HCT116 (cell line): ENCODE measurements around the gene NLRP12. TPM values are rescaled to one million over a fixed set of nuclear protein-coding genes. Genes with fewer than 3 reads are reported as not detected.

ENCODE experiments used
- ATAC-seq: fragments of 200-7000 bp; cut with Tn5 transposase; 2 replicates; pipeline ENCODE4 v1.9.1; 2020; ENCODE audit warnings: mild to moderate bottlenecking, moderate library complexity
- BruUV-seq: library from RNA; stranded (reverse); fragments of 400-500 nt; replicated peaks from 2 replicates; lab custom pipeline; 2021; lab: Mats Ljungman, UMichigan
- CTCF ChIA-PET: fragments of 300-600 bp; sonication (Branson Sonifier 250); formaldehyde crosslinking; loops from one replicate; lab custom pipeline; 2021; ENCODE audit warnings: antibody characterized with exemption; lab: Charles Lee
- POLR2A ChIA-PET: fragments of 300-600, 350-600 bp; sonication (Branson Sonifier 250); formaldehyde crosslinking; loops from one replicate; lab custom pipeline; 2021; ENCODE audit warnings: antibody characterized with exemption; lab: Charles Lee
- RAD21 ChIA-PET, 2 experiments: fragments of 300-600 bp; sonication (Branson Sonifier 250); formaldehyde crosslinking; loops; one replicate each; lab custom pipeline; 2023; ENCODE audit warnings: low total read pairs in 2 of 2; ENCODE audit not compliant: uncharacterized antibody in 2 of 2, unreplicated experiment in 2 of 2, low non-redundant PET in 1 of 2; lab: Charles Lee
- DNase-seq: peaks from one replicate; pipeline ENCODE4 v3.0.0-alpha.2; 2010; ENCODE audit warnings: low read depth, low spot score
- H2AFZ ChIP-seq: fragments of 200-600 bp; shearing (Covaris generic), sonication (generic); 2 replicates; pipeline ENCODE4 v1.6.1; 2017; ENCODE audit warnings: low read depth, mixed run types, mixed read lengths, antibody characterized with exemption, low read length; ENCODE audit not compliant: poor library complexity, severe bottlenecking
- H3K27ac ChIP-seq: 2 replicates; pipeline ENCODE4 v1.5.1; 2012; ENCODE audit warnings: low read depth, low read length
- H3K27me3 ChIP-seq: fragments of 200-600 bp; sonication (generic); 2 replicates; pipeline ENCODE4 v1.6.1; 2016; ENCODE audit warnings: mixed run types, low read length, mixed read lengths; ENCODE audit not compliant: insufficient read depth
- H3K36me3 ChIP-seq, 2 experiments: fragments of 200-500 bp in 1 of 2; fragments of 200-600 bp in 1 of 2; sonication (Bioruptor generic) in 1 of 2; sonication (generic) in 1 of 2; 2 replicates each; pipeline versions ENCODE4 v1.5.1 to v1.6.1; 2014 to 2016; ENCODE audit warnings: low read length in 2 of 2, inconsistent platforms in 1 of 2, mixed read lengths in 1 of 2, mixed run types in 1 of 2; ENCODE audit not compliant: insufficient read depth in 2 of 2, control insufficient read depth in 1 of 2
- H3K4me1 ChIP-seq, 2 experiments: fragments of 200-600 bp in 1 of 2; sonication (generic) in 1 of 2; 2 replicates each; pipeline versions ENCODE4 v1.5.1 to v1.6.1; 2012 to 2017; ENCODE audit warnings: low read length in 2 of 2, inconsistent platforms in 1 of 2, mild to moderate bottlenecking in 1 of 2, mixed read lengths in 1 of 2, mixed run types in 1 of 2, moderate library complexity in 1 of 2; ENCODE audit not compliant: insufficient read depth in 2 of 2, control insufficient read depth in 1 of 2
- H3K4me2 ChIP-seq: fragments of 200-600 bp; sonication (generic); 2 replicates; pipeline ENCODE4 v1.6.1; 2017; ENCODE audit warnings: mixed run types, low read length, mixed read lengths
- H3K4me3 ChIP-seq, 2 experiments: fragments of 200-600 bp in 1 of 2; sonication (generic) in 1 of 2; replicated peaks in 1 of 2; 2 replicates each; pipeline ENCODE4 v1.5.1; 2011 to 2016; ENCODE audit warnings: low read length in 2 of 2, control low read depth in 1 of 2, low read depth in 1 of 2, mild to moderate bottlenecking in 1 of 2, mixed read lengths in 1 of 2, mixed run types in 1 of 2
- H3K79me2 ChIP-seq: fragments of 200-600 bp; sonication (generic); 2 replicates; pipeline ENCODE4 v1.6.1; 2017; ENCODE audit warnings: mild to moderate bottlenecking, mixed run types, low read length, moderate library complexity, mixed read lengths; ENCODE audit not compliant: insufficient read depth
- H3K9ac ChIP-seq: fragments of 200-600 bp; sonication (generic); 2 replicates; pipeline ENCODE4 v1.6.1; 2016; ENCODE audit warnings: low read length, mixed read lengths
- H3K9me2 ChIP-seq: fragments of 200-600 bp; sonication (generic), shearing (Covaris generic); 2 replicates; pipeline ENCODE4 v1.6.1; 2017; ENCODE audit warnings: mixed run types, mild to moderate bottlenecking, moderate library complexity; ENCODE audit not compliant: insufficient read depth
- H3K9me3 ChIP-seq, 2 experiments: fragments of 200-500 bp in 1 of 2; fragments of 200-600 bp in 1 of 2; sonication (Bioruptor generic) in 1 of 2; sonication (generic) in 1 of 2; 2 replicates each; pipeline ENCODE4 v1.6.1; 2014 to 2017; ENCODE audit warnings: low read length in 2 of 2, mixed read lengths in 2 of 2, inconsistent platforms in 1 of 2, low read depth in 1 of 2, mild to moderate bottlenecking in 1 of 2, mixed run types in 1 of 2, moderate library complexity in 1 of 2; ENCODE audit not compliant: control insufficient read depth in 1 of 2, insufficient read depth in 1 of 2
- H4K20me1 ChIP-seq: fragments of 200-600 bp; sonication (generic), shearing (Covaris generic); 2 replicates; pipeline ENCODE4 v1.6.1; 2017; ENCODE audit warnings: mixed run types, mild to moderate bottlenecking, moderate library complexity; ENCODE audit not compliant: insufficient read depth
- ATF3 ChIP-seq: IDR thresholded peaks from 2 replicates; pipeline ENCODE4 v1.6.1; 2012
- CBX3 ChIP-seq: IDR thresholded peaks from 2 replicates; pipeline ENCODE4 v1.6.1; 2012; ENCODE audit warnings: low read depth
- CEBPB ChIP-seq: IDR thresholded peaks from 2 replicates; pipeline ENCODE4 v1.6.1; 2012; ENCODE audit warnings: low read depth
- CTCF ChIP-seq, 3 experiments: fragments of 200-600 bp in 1 of 3; sonication (generic) in 1 of 3; IDR thresholded peaks in 2 of 3; conservative IDR thresholded peaks in 1 of 3; 2 replicates each; pipeline ENCODE4 v1.5.1; 2012 to 2017; ENCODE audit warnings: low read depth in 2 of 3, low read length in 2 of 3, antibody characterized with exemption in 1 of 3, borderline replicate concordance in 1 of 3, control low read depth in 1 of 3, mild to moderate bottlenecking in 1 of 3, mixed read lengths in 1 of 3, mixed run types in 1 of 3, moderate library complexity in 1 of 3; ENCODE audit not compliant: insufficient read depth in 1 of 3
- EGR1 ChIP-seq: IDR thresholded peaks from 2 replicates; pipeline ENCODE4 v1.6.1; 2012; ENCODE audit warnings: low read depth
- ELF1 ChIP-seq: IDR thresholded peaks from 2 replicates; pipeline ENCODE4 v1.6.1; 2012; ENCODE audit warnings: low read depth, borderline replicate concordance
- EZH2 ChIP-seq: fragments of 200-600 bp; sonication (generic); IDR thresholded peaks from 2 replicates; pipeline ENCODE4 v1.6.1; 2017; ENCODE audit warnings: antibody characterized with exemption, mixed run types
- EZH2phosphoT487 ChIP-seq: fragments of 200-600 bp; IDR thresholded peaks from 2 replicates; pipeline ENCODE4 v1.6.1; 2018; ENCODE audit warnings: antibody characterized with exemption, borderline replicate concordance
- MAX ChIP-seq: IDR thresholded peaks from 2 replicates; pipeline ENCODE4 v1.6.1; 2012
- POLR2AphosphoS5 ChIP-seq: IDR thresholded peaks from 2 replicates; pipeline ENCODE4 v1.6.1; 2011; ENCODE audit warnings: mild to moderate bottlenecking, low read depth, low read length, moderate library complexity
- RAD21 ChIP-seq: IDR thresholded peaks from 2 replicates; pipeline ENCODE4 v1.6.1; 2012; ENCODE audit warnings: low read depth, mild to moderate bottlenecking
- REST ChIP-seq: IDR thresholded peaks from 2 replicates; pipeline ENCODE4 v1.6.1; 2012; ENCODE audit warnings: low read depth
- SIN3A ChIP-seq: IDR thresholded peaks from 2 replicates; pipeline ENCODE4 v1.6.1; 2012; ENCODE audit warnings: low read depth
- SP1 ChIP-seq: IDR thresholded peaks from 2 replicates; pipeline ENCODE4 v1.6.1; 2012; ENCODE audit warnings: low read depth
- SRF ChIP-seq: IDR thresholded peaks from 2 replicates; pipeline ENCODE4 v1.6.1; 2012; ENCODE audit warnings: low read depth
- TCF7L2 ChIP-seq: IDR thresholded peaks from 2 replicates; pipeline ENCODE4 v1.7.0; 2011; ENCODE audit warnings: borderline replicate concordance, inconsistent platforms; ENCODE audit not compliant: insufficient read depth, insufficient read length; ENCODE audit errors: extremely low read depth
- ZFX ChIP-seq: fragments of 450-650 bp; IDR thresholded peaks from 2 replicates; pipeline ENCODE4 v1.6.1; 2017
- intact Hi-C: fragments of 100-400 bp; cut with micrococcal nuclease; formaldehyde crosslinking; loops from 2 replicates; pipeline ENCODE4 v1.10.0; 2022
- total RNA-seq: library from RNA; stranded (reverse); gene quantifications from one replicate; pipeline ENCODE4 v1.2.1, GENCODE V29; 2021; ENCODE audit not compliant: unreplicated experiment

The NLRP12 gene
- total RNA-seq, 1 experiment from 2014 or later, result 0.25 TPM

DNA sequence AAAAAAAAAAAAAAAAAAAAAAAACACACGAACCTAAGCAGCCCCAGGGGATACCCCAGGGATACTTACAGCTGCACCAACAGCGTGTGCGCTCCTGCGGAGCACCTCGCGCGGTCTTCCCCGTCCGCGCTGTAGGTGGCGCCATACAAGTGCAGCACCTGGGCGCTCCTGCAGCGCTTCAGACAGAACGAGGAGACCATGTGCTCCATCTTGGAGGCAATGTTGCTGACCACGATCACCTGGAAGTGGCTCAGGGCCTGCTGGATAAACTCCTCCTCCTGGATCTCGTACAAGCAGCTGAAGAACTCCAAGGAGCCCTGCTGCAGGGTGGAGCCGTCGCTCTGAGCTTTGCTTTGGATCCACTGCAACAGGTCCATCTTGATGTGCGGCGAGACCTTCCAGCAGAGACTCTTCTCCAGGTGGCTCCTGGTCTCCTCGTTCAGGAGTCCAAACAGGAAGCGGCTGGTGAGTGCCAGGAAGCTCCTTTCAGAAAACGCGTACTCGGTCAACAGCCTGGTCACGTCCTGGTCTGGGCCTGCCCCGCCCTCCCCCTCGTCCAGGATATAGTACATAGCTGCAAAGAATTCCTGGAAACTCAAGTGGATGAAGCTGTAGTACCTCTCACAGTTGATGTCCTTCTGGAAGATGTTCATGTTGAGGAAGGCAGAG is 14.5 kb downstream of the NLRP12 start:
- no peak overlapping the region for H2AFZ ChIP-seq
- ChIA-PET CTCF (interaction anchor here (0.7 to 4.8 kb wide), 11 partner anchors 11 to 582 kb away, joined by 3 to 60 read pairs (median 6); partner anchors contain the start of gene CNOT3), POLR2A (interaction anchor here (0.5 to 1.9 kb wide), 2 partner anchors 34 to 327 kb away, joined by 3 to 4 read pairs; partner anchors contain the start of gene CNOT3), RAD21 (interaction anchor here (0.6 to 2.0 kb wide), 6 partner anchors 17 to 615 kb away, joined by 3 to 11 read pairs (median 3); no protein-coding TSS in a partner anchor)
- DNase-seq (no peak), ATAC-seq (peak; percentile 74)
- no peak overlapping the region for H3K9ac ChIP-seq
- no peaks in the 10 kb centered on the region for H3K9me2 ChIP-seq
- no peaks in the 10 kb centered on the region for H3K4me1 ChIP-seq
- H3K36me3 ChIP-seq, result no peaks in the 10 kb centered on the region
- TF ChIP-seq TCF7L2, result no peak
- TF ChIP-seq SIN3A, result no peak
- TF ChIP-seq REST, result no peak
- no peak for TF ChIP-seq EZH2phosphoT487
- TF ChIP-seq RAD21, result peak; percentile 45
- no peak for TF ChIP-seq POLR2AphosphoS5
- TF ChIP-seq MAX, result peak; percentile 46; the same call in 1 of the 2 replicates
- no peak for TF ChIP-seq EZH2
- TF ChIP-seq EGR1, result no peak
- no peak for TF ChIP-seq SRF
- no peak for TF ChIP-seq CEBPB
- no peak for TF ChIP-seq SP1
- TF ChIP-seq CTCF (IDR thresholded peaks at IDR 0.05 in 2 of 3, conservative IDR thresholded peaks at IDR 0.05 in 1 of 3; ENCODE audit: borderline replicate concordance in 1 of 3, insufficient read depth in 1 of 3, low read depth in 2 of 3, low read length in 2 of 3), result peak; percentile 35 to 67 (median 63); a peak in 5 of 6 replicates
- no peak for TF ChIP-seq ATF3
- TF ChIP-seq ELF1, result no peak
- no peak for TF ChIP-seq ZFX
- no peak for TF ChIP-seq CBX3
- H3K79me2 ChIP-seq, result no peaks in the 10 kb centered on the region
- H3K4me2 ChIP-seq, result no peak overlapping the region
- H3K27ac ChIP-seq, result no peak overlapping the region
- no peaks in the 10 kb centered on the region for H3K9me3 ChIP-seq
- H3K4me3 ChIP-seq, result no peak overlapping the region
- no peaks in the 10 kb centered on the region for H3K27me3 ChIP-seq
- no peaks in the 10 kb centered on the region for H4K20me1 ChIP-seq
- intact Hi-C loops, result loop anchor here (1.0 to 10.0 kb wide), 2 partner anchors 221 to 285 kb away; no protein-coding TSS in a partner anchor
- no TSS peak for BruUV-seq
